ENCODE results near the gene HDAC1.
"Not testable (repeated sequence)": the region's sequence is repeated elsewhere in the genome, so short reads cannot be mapped to it uniquely, and the experiment has no call there.

The HDAC1 gene

GRCh38 chr1:32291708-32292538 is at the start of gene HDAC1:
Gene HDAC1, plus strand, starts transcription at chr1:32292083. Its CDS starts 87 bp downstream, at chr1:32292170.
- DNase-seq: peak; percentile 95

- DNase-seq: peak; percentile 66
Measured at GRCh38 chr1:32242341-32242851, 49.5 kb upstream of the HDAC1 start.

GRCh38 chr1:32246888-32247273 is 45.0 kb upstream of the HDAC1 start, which contains the start of gene FAM167B:
Gene FAM167B, plus strand, starts transcription at chr1:32247222. Its CDS starts 200 bp downstream, at chr1:32247422.
- DNase-seq: no peak

GRCh38 chr1:32247452-32247851 is 44.4 kb upstream of the HDAC1 start:
- DNase-seq: no peak

GRCh38 chr1:32247983-32248889 is 43.6 kb upstream of the HDAC1 start:
- DNase-seq: peak; percentile 87

GRCh38 chr1:32249831-32250525 is 41.9 kb upstream of the HDAC1 start:
- peak; percentile 68 for DNase-seq

GRCh38 chr1:32250893-32251716 is 40.8 kb upstream of the HDAC1 start, which contains the start of gene LCK:
Gene LCK, plus strand, starts transcription at chr1:32251265. Its CDS starts 23,065 bp downstream, at chr1:32274330.
- DNase-seq: peak; percentile 12

GRCh38 chr1:32255072-32256071 is 36.5 kb upstream of the HDAC1 start:
- DNase-seq: no peak

GRCh38 chr1:32256473-32257226 is 35.2 kb upstream of the HDAC1 start:
- no peak for DNase-seq

GRCh38 chr1:32257227-32257508 is 34.7 kb upstream of the HDAC1 start:
- no peak for DNase-seq

GRCh38 chr1:32263236-32263593 is 28.7 kb upstream of the HDAC1 start:
- DNase-seq: not testable (repeated sequence)

- no peak for DNase-seq
Measured at GRCh38 chr1:32263744-32264143, 28.1 kb upstream of the HDAC1 start.

- DNase-seq: no peak
Measured at GRCh38 chr1:32265846-32266245, 26.0 kb upstream of the HDAC1 start.

GRCh38 chr1:32266921-32267591 is 24.8 kb upstream of the HDAC1 start:
- DNase-seq: no peak

GRCh38 chr1:32269744-32270143 is 22.1 kb upstream of the HDAC1 start:
- DNase-seq: no peak

GRCh38 chr1:32272557-32273390 is 19.1 kb upstream of the HDAC1 start:
- no peak for DNase-seq

GRCh38 chr1:32273391-32274208 is 18.3 kb upstream of the HDAC1 start:
- no peak for DNase-seq
